ENCODE data around the gene EHD2.

Gene EHD2

DNA sequence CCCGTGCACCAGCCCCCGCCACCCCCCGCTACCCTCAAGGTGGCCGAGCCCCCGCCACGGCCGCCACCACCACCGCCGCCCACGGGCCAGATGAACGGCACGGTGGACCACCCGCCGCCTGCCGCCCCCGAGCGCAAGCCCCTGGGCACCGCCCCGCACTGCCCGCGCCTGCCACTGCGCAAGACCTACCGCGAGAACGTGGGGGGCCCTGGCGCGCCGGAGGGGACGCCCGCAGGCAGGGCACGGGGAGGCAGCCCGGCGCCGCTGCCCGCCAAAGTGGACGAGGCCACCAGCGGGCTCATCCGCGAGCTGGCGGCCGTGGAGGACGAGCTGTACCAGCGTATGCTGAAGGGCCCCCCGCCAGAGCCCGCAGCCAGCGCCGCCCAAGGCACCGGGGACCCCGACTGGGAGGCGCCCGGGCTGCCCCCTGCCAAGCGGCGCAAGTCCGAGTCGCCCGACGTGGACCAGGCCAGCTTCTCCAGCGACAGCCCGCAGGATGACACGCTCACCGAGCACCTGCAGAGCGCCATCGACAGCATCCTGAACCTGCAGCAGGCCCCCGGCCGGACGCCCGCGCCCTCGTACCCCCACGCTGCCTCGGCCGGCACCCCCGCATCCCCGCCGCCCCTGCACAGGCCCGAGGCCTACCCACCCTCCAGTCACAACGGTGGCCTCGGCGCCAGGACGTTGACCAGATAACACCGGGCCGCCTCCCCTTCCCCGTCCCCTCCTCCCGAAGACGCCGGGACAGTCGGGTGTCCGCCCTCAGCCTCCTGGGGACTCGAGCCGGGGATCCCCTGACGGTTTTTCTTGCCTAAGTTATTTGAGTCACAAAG lies 11.3 kb upstream of the EHD2 start:
- TF ChIP-seq, protein P1, sequence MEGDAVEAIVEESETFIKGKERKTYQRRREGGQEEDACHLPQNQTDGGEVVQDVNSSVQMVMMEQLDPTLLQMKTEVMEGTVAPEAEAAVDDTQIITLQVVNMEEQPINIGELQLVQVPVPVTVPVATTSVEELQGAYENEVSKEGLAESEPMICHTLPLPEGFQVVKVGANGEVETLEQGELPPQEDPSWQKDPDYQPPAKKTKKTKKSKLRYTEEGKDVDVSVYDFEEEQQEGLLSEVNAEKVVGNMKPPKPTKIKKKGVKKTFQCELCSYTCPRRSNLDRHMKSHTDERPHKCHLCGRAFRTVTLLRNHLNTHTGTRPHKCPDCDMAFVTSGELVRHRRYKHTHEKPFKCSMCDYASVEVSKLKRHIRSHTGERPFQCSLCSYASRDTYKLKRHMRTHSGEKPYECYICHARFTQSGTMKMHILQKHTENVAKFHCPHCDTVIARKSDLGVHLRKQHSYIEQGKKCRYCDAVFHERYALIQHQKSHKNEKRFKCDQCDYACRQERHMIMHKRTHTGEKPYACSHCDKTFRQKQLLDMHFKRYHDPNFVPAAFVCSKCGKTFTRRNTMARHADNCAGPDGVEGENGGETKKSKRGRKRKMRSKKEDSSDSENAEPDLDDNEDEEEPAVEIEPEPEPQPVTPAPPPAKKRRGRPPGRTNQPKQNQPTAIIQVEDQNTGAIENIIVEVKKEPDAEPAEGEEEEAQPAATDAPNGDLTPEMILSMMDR (IDR thresholded peaks at IDR 0.05; ENCODE audit: low read depth, low read length, missing control alignments): no peak
- no peak for DNase-seq (ENCODE audit: low read depth)
- no peak overlapping the region for H3K4me3 ChIP-seq (ENCODE audit: low read depth, low read length)

DNA sequence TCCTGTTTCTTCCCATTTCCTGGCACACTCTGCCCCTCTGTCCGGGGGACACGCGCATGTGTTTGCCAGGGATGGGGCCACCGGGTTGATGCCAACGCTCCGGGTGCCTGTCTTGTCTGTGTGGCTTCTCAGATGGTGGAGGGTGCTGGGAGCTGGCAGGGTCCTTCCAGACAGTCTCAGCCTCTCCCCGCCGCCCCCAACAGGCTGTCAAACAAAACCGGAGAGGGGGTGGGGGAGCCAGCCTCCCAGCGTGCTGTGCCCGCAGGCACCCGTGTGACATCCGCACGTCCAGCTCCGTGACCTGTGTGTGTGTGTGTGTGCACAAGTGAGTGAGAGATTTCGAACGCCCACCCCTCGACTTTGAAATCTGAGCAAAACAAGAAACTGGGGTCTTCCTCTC lies 10.6 kb upstream of the EHD2 start:
- DNase-seq (ENCODE audit: low read depth): no peak
- TF ChIP-seq, protein P1 (IDR thresholded peaks at IDR 0.05; ENCODE audit: low read depth, low read length, missing control alignments): no peak
- no peak overlapping the region for H3K4me3 ChIP-seq (ENCODE audit: low read depth, low read length)

GRCh38 chr19:47703301-47703700 lies 9.9 kb upstream of the EHD2 start:
- no peak overlapping the region for H3K4me3 ChIP-seq (ENCODE audit: low read depth, low read length)
- TF ChIP-seq, protein P1 (IDR thresholded peaks at IDR 0.05; ENCODE audit: low read depth, low read length, missing control alignments): no peak
- DNase-seq (ENCODE audit: low read depth): no peak

- no peak overlapping the region for H3K4me3 ChIP-seq (ENCODE audit: low read depth, low read length)
- TF ChIP-seq, protein P1 (IDR thresholded peaks at IDR 0.05; ENCODE audit: low read depth, low read length, missing control alignments): no peak
- no peak for DNase-seq (ENCODE audit: low read depth)
These were observed 9.2 kb upstream of the EHD2 start for GRCh38 chr19:47704024-47704423.

DNA sequence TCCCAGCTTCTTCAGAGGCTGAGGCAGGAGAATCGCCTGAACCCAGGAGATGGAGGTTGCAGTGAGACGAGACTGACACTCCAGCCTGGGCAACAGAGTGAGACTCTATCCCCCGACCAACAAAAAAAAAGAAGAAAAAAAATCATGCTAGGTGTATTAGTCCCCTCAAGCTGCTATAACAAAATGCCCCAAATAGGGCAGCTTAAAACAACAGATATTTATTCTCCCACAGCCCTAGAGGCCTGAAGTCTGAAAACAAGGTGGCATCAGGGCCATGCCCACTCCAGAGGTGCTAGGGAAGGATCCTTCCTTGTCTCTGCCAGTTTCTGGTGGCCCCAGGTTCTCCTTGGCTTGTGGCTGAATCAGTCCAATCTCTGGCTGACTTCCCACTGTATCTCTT lies 8.6 kb upstream of the EHD2 start:
- TF ChIP-seq, protein P1 (IDR thresholded peaks at IDR 0.05; ENCODE audit: low read depth, low read length, missing control alignments): no peak
- DNase-seq (ENCODE audit: low read depth): no peak
- no peak overlapping the region for H3K4me3 ChIP-seq (ENCODE audit: low read depth, low read length)

DNA sequence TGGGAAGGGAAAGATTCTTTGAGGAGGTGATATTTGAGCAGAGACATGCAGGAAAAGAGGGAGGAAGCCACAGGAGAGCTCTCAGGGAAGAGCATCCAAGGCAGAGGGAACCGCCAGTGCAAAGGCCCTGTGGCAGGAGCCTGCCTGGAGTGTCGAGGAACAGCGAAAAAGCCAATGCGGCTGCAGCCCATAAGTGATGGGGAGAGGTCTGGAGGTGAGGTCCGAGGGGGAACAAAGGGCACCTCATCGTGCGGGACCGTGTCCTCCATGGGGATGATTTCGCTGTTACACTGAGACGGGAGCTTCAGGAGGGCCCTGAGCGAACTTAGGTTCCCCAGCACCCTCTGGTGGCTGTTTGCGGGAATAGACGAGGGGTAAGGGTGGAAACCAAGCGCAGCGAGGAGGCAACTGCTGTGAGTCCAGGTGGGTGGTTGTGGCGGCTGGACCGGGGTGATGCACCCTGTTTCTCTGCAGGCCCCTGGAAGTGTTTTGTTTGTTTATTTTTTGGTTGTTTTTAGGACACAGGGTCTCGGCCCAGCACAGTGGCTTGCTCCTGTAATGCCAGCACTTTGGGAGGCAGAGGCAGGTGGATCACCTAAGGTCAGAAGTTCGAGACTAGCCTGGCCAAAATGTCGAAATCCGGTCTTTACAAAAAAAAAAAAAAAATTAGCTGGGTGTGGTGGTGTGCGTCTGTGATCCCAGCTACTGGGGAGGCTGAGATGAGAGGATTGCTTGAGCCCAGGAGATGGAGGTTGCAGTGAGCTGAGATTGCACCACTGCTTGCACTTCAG lies 5.9 kb upstream of the EHD2 start:
- TF ChIP-seq, protein P1 (IDR thresholded peaks at IDR 0.05; ENCODE audit: low read depth, low read length, missing control alignments): peak; percentile 89
- H3K4me3 ChIP-seq (ENCODE audit: low read depth, low read length): no peak overlapping the region
- peak; percentile 35 for DNase-seq (ENCODE audit: low read depth)
